Adipocyte (in vitro differentiated cells): ENCODE results near the gene LILRB2.
A peak's percentile ranks its signal among the peaks of the same experiment; 100 is the strongest.
"Not testable (repeated sequence)": the region's sequence is repeated elsewhere in the genome, so short reads cannot be mapped to it uniquely, and the experiment has no call there.

Experiments used
- DNase-seq: peaks from one replicate; pipeline ENCODE4 v3.0.0-alpha.2; 2015; ENCODE audit warnings: low read depth
- H3K27me3 ChIP-seq: replicated peaks from 2 replicates; pipeline ENCODE4 v1.7.0; 2013; ENCODE audit warnings: mild to moderate bottlenecking, low read length, moderate library complexity; ENCODE audit not compliant: control insufficient read depth, insufficient read depth
- H3K36me3 ChIP-seq: 2 replicates; pipeline ENCODE4 v1.7.0; 2013; ENCODE audit warnings: low read length, mild to moderate bottlenecking, moderate library complexity; ENCODE audit not compliant: control insufficient read depth, insufficient read depth, severe bottlenecking
- H3K4me1 ChIP-seq: 2 replicates; pipeline ENCODE4 v1.7.0; 2013; ENCODE audit warnings: mild to moderate bottlenecking, low read length, moderate library complexity; ENCODE audit not compliant: control insufficient read depth, insufficient read depth
- H3K4me3 ChIP-seq: 2 replicates; pipeline ENCODE4 v1.7.0; 2013; ENCODE audit warnings: mild to moderate bottlenecking, low read length, moderate library complexity
- H3K9ac ChIP-seq: 2 replicates; pipeline ENCODE4 v1.7.0; 2013; ENCODE audit warnings: mild to moderate bottlenecking, low read length, moderate library complexity
- H3K9me3 ChIP-seq: 2 replicates; pipeline ENCODE4 v1.7.0; 2013; ENCODE audit warnings: mild to moderate bottlenecking, low read length, moderate library complexity; ENCODE audit not compliant: control insufficient read depth

The LILRB2 gene

DNA sequence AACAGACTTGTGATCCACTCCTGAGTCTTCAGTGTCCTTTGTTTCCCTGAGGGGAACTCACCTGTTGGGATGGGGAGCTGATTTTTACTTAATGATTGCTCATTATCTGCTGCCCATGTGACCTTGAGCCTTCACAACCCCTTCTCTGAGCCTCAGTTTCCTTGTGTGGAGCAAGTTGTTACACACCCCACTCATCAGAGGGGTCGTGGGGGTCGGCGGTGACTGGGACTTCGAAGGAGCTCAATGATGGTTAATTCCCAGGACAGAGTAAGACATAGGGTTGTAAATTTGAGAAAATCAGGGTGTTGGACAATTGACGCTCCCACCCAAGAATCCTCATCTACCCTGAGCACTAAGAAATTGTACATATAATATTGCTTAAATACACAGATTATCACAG is 18.6 kb upstream of the LILRB2 start:
- Histone ChIP-seq H3K9me3 (peaks cover 3% of the 10 kb centered on the region), H3K36me3 (no peaks in the 10 kb centered on the region)
- no peak for DNase-seq

DNA sequence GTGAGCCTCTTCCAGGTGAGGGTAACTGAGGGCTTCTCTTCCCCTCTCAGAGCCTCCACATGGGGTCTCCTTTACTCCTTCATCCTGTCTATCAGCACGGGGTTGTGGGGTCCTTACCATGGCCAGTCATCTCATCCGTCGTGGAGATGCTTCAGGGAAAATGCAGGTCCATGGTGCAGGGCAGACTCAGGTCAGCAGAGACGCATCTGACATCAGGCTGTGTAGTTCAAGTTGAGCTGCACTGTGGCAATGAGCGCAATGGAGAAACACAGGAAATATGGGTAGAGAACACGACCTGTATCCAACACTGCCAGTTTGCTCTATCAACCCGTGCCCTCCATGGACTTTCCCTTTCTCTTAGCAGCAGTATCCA is 18.2 kb upstream of the LILRB2 start:
- Histone ChIP-seq H3K9ac (no peak overlapping the region), H3K36me3 (no peaks in the 10 kb centered on the region)
- DNase-seq, result no peak

More for the DNA sequence above, 18.6 kb upstream of the LILRB2 start:
- H3K4me3 ChIP-seq, result no peak overlapping the region
- no peak overlapping the region for H3K9ac ChIP-seq
- peaks cover under 1% of the 10 kb centered on the region for H3K27me3 ChIP-seq
- H3K4me1 ChIP-seq, result no peaks in the 10 kb centered on the region

DNA sequence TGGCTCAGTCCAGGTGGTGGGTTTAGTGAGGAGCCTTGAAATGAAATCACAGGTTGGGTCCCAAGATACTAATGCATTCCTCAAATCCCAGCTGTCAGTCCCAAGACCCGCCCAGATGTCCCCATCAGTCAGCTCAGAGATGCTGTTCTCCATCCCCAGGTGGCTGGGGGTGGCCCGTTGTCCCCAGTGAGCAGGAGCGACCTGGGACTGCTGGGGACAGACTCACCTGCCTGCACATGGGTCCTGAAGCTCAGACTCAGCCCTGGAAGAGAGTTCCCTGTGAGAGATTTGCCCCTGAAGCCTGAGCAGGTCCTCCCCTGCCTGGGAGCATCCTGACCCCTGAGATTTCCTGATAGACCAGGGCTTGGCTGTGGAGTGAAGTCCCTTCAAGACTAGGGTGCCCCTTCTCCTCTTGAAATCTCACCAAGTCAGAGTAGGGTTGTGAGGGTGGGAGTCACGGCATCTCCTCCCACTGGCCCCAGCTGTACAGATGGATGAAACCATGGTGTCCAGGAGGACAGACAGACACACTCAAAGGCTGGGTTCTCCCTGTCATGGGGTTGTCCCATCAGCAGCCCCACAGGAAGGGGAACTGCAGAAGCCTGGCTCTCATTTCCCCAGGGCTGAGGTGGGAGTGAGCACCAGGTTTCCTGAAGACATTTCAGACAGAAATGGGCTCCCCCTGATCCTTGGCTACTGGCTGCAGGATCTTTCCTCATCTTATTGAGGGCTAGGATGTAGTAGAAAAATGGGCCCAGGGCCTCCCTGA is 17.6 kb upstream of the LILRB2 start:
- peaks cover 10% of the 10 kb centered on the region for H3K9me3 ChIP-seq
- no peaks in the 10 kb centered on the region for H3K36me3 ChIP-seq
- no peak overlapping the region for H3K4me3 ChIP-seq
- peaks cover 11% of the 10 kb centered on the region for H3K27me3 ChIP-seq
- DNase-seq, result no peak
- no peaks in the 10 kb centered on the region for H3K4me1 ChIP-seq
- H3K9ac ChIP-seq, result no peak overlapping the region

More for the DNA sequence above, 18.2 kb upstream of the LILRB2 start:
- H3K9me3 ChIP-seq, result peaks cover 4% of the 10 kb centered on the region
- no peak overlapping the region for H3K4me3 ChIP-seq
- no peaks in the 10 kb centered on the region for H3K4me1 ChIP-seq
- H3K27me3 ChIP-seq, result peaks cover 5% of the 10 kb centered on the region

DNA sequence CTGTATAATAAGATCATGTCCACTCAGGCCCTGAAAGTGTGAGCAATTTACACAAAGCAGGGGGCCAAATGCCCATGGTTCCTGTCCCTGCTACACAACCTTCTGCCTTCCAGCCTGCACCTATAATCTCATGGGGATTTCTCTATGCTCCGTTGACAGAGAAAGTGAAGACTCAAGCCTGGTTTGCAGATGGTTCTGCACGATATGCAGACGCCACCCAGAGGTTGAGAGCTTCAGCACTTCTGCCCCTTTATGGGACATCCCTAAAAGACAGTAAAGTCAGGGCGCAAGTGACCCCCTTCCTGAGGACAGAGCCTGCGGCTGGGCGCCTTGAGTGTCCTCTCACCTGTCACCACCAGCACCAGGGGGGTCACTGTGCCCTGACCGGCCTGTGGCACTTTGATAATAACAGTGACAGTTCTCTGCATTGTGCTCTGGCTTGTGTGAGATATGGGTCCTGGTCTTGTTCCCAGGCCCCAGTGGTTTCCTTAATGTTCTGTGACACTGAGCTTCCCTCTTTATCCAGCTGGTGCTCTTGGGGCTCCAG is 16.9 kb upstream of the LILRB2 start:
- Histone ChIP-seq H3K4me3 (no peak overlapping the region), H3K9me3 (peaks cover 13% of the 10 kb centered on the region), H3K36me3 (no peaks in the 10 kb centered on the region), H3K27me3 (peaks cover 12% of the 10 kb centered on the region), H3K4me1 (no peaks in the 10 kb centered on the region), H3K9ac (no peak overlapping the region)
- no peak for DNase-seq

DNA sequence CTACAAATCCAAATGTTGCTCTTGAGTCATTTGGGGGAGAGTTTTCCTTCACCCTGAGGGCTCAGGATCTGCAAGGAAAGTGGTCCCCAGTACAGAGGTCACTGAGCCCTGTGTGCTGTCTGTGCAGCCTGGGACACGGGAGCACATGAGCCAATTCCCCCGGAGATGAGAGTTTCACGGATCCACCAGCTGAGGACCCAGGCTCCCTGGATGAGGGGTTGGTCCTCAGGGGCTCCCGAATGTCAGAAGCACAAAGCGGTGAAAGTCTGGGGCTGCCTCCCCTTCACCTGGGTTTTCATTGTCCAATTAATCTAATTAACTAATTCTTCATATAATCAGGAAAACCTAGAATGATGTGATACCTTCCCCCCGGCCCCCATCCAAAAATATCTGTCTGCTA is 13.6 kb upstream of the LILRB2 start:
- H3K36me3 ChIP-seq, result no peaks in the 10 kb centered on the region
- H3K27me3 ChIP-seq, result peaks cover 12% of the 10 kb centered on the region
- no peak overlapping the region for H3K4me3 ChIP-seq
- H3K4me1 ChIP-seq, result no peaks in the 10 kb centered on the region
- DNase-seq, result no peak
- H3K9me3 ChIP-seq, result peaks cover 13% of the 10 kb centered on the region
- no peak overlapping the region for H3K9ac ChIP-seq

DNA sequence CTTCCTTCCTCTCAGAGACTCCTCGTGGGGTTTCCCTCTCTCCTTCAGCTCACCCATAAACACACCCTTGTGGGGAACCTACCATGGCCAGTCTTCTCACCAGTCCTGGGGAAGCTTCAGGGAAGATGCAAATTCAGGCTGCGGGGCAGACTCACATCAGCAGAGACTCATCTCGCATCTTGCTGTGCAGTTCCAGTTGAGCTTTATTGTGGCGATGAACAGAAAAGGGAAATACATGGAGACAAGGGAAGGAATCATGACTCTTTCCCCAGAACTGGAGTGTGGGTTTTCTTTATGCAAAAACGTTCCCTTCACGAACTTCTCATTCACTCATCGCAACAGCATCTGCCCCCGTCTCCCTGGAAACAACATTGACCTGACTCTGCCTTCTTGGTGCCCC is 8.2 kb upstream of the LILRB2 start:
- H3K9ac ChIP-seq, H3K4me3 ChIP-seq, H3K27me3 ChIP-seq, H3K9me3 ChIP-seq, H3K4me1 ChIP-seq, H3K36me3 ChIP-seq, DNase-seq: not testable (repeated sequence)

DNA sequence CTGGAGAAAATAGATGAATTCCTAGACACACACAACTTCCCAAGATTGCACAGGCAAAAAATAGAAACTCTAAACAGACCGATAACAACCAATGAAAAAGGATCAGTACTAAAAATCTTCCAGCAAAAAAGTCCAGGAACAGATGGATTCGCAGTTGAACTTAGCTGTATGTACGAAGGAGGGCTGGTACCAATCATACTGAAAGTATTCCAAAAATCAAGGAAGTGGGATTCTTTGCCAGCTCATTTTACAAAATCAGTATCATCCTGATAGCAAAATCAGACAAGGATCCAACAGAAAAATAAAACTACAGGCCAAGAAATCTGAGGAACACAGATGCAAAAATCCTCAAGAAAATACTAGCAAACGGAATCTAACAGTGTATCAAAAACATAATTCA is 6.5 kb upstream of the LILRB2 start:
- Histone ChIP-seq H3K4me3 (no peak overlapping the region), H3K4me1 (no peaks in the 10 kb centered on the region), H3K36me3 (no peaks in the 10 kb centered on the region), H3K9me3 (no peaks in the 10 kb centered on the region), H3K27me3 (peaks cover 14% of the 10 kb centered on the region), H3K9ac (no peak overlapping the region)
- peak; percentile 15 for DNase-seq

DNA sequence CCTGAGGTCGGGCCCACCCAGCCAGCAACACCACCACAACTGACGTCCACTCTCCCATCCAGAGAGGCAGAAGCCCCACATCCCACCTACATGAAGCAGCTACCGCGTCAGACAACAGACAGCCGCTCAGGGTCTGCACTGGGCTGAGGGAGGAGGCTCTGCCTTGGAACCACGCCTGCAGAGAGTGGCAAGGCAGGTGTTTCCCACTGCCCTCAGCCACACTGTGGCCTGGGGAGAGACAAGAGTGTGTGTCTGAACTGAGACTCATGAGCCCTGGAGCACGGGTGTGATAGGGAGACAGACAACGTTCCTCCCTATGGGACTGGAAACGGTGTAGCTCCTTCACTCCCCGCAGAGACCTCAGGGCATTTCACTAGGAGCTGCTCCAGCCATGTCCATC is 5.4 kb upstream of the LILRB2 start:
- not testable (repeated sequence) for H3K9me3 ChIP-seq, H3K4me1 ChIP-seq, H3K9ac ChIP-seq, H3K36me3 ChIP-seq, DNase-seq, H3K4me3 ChIP-seq
- peaks cover 20% of the 10 kb centered on the region for H3K27me3 ChIP-seq

DNA sequence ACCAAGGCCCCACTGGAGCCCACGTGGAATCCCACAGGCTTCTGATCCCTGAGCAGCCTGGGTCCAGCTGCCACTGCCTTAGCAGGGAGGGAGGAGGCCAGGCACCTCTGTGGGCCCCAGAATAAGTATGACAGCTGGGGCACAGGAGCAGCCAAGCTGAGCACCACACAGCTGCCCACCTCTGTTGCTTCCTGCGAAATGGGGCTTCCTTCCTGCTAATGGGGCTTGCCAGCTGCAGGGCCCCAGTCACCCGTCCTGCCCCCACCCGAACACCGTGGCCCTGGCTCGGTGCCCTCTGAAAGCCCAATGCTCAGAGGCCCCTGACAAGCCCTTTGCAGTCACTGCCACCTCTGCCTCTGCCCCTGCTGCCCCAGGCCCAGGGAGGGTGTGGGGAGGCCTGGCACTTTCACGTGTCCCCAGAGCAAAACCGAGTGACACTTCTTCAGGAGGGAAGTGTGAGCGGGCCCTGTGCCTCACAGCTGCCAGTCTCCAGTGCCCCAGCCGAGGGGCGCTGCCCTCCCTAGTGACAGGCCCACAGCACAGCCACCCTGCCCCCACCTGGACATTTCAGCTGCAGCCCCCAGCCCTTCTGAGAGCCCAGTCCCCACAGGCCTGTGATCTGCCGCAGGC is 4.6 kb upstream of the LILRB2 start:
- peaks cover 20% of the 10 kb centered on the region for H3K27me3 ChIP-seq
- not testable (repeated sequence) for H3K9me3 ChIP-seq, H3K4me1 ChIP-seq, H3K4me3 ChIP-seq, DNase-seq, H3K36me3 ChIP-seq, H3K9ac ChIP-seq

DNA sequence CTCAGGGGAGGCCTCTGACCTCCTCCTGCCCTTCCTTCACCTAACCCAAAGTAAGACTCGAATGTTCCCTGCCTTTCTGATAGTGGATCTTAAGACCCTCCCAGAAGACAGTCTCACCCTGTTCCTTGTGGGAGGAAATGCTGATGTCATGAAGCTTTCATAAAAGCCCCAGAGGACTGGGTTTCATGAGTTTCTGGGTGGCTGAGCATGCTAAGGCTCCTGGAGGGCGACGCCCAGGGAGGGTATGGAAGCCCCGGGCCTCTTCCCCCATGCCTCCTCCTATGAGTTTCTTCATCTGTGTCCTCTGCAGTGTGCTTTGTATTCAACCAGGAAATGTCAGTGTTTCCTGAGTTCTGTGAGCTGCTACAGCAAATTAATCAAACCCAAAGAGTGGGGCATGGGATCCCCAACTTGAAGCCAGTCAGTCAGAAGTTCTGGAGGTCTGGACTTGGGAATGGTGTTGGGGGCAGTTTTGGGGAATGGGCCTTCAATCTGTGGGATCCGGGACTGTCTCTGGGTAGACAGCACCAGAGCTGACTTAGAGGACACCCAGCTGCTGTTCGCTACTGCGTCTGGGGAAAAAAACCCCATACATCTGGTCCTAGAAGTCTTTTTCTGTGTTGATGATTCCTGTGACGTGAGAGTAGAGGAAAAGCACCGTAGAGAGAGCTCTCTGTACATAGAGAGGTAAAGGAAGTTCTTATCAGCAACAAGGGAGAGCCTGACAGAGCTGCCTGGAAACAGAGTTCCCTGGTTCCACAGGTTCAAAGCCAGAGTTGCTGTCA is 2.0 kb upstream of the LILRB2 start:
- no peak overlapping the region for H3K9ac ChIP-seq
- H3K4me1 ChIP-seq, result no peaks in the 10 kb centered on the region
- no peak for DNase-seq
- H3K36me3 ChIP-seq, result no peaks in the 10 kb centered on the region
- H3K27me3 ChIP-seq, result peaks cover 24% of the 10 kb centered on the region
- H3K9me3 ChIP-seq, result no peaks in the 10 kb centered on the region
- no peak overlapping the region for H3K4me3 ChIP-seq

DNA sequence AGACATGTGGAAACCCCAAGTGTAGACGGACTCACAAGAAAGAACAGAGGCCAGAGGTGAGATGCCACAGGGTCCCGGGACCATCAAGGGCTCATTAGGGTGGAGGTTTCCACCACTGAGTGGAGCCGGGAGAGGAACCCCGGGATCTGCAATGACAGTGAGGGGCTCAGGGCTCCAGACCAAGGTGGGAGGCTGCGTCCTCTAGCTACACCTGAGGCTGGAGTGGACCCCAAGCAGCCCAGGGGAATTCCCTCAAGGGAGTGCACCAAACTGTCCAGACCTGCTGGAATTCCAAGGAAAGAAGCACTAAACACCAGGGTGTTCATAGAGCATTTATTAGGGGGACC is 792 bp upstream of the LILRB2 start:
- H3K9ac ChIP-seq, H3K36me3 ChIP-seq, H3K4me3 ChIP-seq, H3K4me1 ChIP-seq, H3K9me3 ChIP-seq, DNase-seq: not testable (repeated sequence)
- peaks cover 24% of the 10 kb centered on the region for H3K27me3 ChIP-seq
